GM21737 (cell line): ENCODE measurements around the gene IGFL1.
"Not testable (repeated sequence)": the region's sequence is repeated elsewhere in the genome, so short reads cannot be mapped to it uniquely, and the experiment has no call there.

Experiments used
- ATAC-seq: cut with Tn5 transposase; IDR thresholded peaks from one replicate; pipeline ENCODE4 v1.9.1; 2021; ENCODE audit warnings: mild to moderate bottlenecking, moderate library complexity; ENCODE audit not compliant: unreplicated experiment

Gene IGFL1

DNA sequence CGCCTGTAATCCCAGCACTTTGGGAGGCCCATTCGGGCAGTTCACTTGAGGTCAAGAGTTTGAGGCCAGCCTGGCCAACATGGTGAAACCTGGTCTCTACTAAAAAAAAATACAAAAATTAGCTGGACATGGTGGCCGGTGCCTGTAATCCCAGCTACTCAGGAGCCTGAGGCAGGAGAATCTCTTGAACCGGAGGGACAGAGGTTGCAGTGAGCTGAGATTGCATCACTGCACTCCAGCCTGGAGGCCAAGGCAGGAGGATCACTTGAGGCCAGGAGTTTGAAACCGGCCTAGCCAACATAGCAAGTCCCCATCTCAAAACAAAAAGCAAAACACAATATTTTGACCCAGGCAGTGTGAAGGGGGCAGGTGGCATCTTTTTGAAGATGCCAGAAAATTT, 35.3 kb downstream of the IGFL1 start:
- ATAC-seq, result not testable (repeated sequence)

DNA sequence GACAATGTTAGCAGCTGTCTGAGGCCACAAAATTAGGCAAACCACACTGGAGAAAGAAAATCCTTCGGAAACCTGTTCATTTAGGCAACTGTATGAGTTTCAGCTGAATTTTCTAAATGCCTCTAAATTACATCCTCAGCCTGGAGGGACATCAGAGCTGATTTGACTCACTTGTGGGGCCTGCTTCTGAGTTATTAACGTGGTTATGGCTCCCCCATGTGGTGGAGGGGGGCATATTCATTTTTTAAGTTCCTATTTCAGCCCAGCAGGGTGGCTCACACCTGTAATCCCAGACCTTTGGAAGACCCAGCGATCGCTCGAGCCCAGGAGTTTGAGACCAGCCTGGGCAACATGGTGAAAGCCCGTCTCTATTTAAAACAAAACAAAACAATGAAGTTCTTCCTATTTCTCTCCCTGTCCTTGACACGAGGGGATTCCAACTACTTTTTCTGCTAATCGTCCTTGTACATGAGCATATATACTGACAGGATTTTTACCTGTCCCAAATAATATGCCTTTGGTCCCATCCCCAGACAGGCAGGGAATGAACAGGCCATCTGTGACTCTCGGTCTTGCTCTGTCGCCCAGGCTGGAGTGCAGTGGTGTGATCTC, 35.8 kb downstream of the IGFL1 start:
- ATAC-seq, result no peak

DNA sequence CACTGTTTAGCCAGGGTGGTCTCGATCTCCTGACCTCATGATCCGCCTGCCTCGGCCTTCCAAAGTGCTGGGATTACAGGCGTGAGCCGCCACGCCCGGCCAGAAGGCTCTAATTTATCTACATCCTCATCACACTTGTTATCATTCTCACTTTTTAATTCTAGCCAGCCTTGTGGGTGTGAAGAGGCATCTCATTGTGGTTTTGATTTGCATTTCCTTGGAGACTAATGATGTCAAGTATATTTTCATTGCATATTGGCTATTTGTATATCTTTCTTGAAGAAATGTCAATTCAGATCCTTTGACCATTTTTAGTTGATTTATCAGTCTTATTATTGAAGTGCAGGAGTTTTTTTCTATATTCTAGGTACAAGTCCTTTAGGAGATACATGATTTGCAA, 39.6 kb downstream of the IGFL1 start:
- no peak for ATAC-seq

DNA sequence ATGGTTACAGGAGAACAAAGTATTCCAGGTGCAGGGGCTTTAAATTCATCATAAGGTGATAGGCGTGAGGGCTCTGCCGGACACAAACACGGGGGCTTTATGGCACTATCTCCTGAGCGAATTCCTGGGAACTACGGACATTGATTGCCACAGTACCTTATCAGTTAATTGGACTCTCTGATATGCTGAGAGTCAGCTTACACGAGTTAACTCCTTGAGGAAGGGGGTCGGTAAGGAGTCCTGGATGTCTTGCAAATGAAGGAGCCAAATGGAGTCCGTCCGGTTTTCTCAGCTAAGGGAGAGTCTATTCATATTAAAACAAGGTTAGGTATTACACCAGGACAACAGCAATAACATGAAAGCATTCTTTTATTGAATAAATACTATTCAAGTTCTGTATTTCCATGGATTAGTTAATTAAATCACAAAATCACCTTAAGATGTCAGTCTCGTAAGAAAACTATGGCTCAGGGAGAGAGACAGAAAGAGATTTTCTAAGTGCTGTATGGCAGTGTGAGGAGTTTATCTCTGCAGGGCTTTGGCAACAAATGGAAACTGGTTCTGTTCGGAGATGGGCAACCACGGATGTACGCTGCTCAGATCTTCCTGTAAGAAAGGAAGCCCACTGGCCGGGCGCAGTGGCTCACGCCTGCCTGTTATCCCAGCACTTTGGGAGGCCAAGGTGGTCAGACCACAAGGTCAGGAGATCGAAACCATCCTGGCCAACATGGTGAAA, 41.1 kb downstream of the IGFL1 start:
- ATAC-seq, result no peak

DNA sequence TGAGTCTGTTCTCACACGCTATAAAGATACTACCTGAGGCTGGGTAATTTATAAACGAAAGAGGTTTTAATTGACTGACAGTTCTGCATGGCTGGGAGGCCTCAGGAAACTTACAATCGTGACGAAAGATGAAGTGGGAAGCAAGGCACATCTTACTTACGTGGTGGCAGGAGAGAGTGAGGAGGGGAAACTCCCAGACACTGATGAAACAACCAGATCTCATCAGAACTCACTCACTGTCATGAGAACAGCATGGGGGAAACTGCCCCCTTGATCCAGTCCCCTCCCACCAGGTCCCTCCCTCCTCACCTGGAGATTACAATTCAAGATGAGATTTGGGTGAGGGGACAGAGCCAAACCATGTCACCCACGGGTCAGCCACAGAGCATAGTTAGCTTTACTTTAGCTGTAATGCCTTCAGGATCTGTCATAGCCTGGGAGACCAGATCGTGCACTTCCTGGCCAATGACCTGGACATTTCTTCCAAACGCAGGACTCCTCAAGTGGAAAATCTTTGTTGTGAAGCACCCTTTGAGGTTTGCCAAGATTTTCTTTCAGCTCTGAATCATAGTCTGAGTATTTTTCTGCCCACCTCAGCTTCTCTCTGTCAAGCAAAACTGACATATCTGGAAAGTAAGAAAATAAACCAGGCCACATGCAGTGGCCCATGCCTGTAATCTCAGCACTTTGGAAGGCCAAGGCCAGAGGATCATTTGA, 42.1 kb downstream of the IGFL1 start:
- no peak for ATAC-seq

DNA sequence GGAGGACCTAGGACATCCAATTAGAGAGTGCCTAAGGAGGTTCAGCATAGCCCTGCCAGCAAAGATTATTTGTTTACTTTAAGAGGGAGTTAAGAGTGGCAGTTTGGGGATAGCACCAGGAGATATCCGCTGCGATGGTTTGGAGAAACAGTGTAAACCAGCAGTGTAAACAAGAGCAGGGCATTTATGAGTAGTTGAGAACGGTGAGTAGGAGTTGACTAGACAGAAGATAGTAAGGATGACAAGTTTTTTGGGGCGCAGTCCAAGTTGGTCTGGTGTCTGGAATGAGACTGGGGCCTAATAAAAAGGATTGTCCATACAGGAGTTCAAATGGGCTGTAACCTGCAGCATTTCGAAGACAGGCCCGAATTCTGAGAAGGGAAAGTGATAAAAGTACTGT, 44.4 kb downstream of the IGFL1 start:
- not testable (repeated sequence) for ATAC-seq

DNA sequence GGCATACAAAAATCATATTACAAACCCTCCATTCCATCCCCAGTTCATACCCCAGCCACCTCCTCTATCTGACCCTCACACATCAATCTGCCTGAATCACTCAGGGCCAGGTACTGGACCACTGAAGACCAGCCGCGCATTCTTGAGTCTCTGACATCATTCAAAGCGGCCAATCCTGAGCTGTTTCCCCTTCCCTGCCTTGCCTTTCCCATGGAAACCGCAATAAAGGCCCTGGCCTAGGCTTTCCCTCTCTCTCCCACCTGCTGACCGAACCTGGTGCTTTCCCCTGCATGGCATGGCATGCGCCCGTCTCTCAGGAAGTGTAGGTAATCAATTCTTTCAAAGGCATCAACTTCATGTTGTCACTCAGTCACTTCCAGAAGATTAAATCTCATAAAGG, 49.6 kb downstream of the IGFL1 start:
- ATAC-seq, result no peak
